ENCODE measurements around the gene RAD51B. TPM values are rescaled to one million over a fixed set of nuclear protein-coding genes. Genes with fewer than 3 reads are reported as not detected.

RAD51B gene
- total RNA-seq, 1 experiment from 2014 or later, result 10.8 TPM

DNA sequence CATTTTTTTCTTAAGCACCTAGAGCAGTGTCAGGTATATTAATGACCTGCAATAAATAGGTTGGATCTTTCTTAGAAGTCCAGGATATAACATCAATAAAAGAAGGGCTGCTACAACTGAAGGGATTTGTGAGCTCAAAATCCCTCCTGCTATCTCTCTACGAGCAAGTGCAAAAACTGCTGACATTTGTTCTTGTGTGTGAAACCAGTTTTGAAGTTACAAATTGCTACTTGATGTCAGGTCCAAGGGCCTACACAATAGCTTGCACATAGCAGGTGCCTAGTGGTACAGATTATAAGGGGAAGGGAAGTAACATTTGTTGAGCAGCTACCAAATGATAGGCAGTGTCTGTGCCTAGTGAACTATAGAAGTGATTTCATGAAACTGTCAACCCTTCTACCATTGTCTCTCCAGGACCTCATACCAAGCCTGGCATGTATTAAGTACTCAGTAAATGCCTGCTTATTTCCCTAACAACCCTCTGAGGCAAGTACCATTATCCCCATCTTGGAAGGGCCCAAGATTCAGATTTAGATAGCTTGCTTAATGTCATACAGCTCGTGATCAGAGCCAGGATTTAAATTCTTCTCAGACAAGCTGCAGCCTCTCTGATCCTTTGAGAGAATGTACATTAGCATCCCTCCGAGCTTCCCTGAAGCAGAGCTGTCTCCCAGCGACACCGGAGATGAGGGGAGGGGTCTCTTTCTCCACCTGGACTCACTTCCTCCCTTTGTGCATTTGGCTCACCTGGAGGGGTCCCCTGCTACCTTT is 673.0 kb downstream of the RAD51B start:
- Histone ChIP-seq H4K20me1 (ENCODE audit: low read length) (no peaks in the 10 kb centered on the region), H3K79me2 (ENCODE audit: low read length) (no peaks in the 10 kb centered on the region), H3K9me3 (ENCODE audit: low read length) (no peaks in the 10 kb centered on the region), H3K9ac (ENCODE audit: low read length) (no peak overlapping the region), H3K36me3 (ENCODE audit: low read depth, low read length) (no peaks in the 10 kb centered on the region), H3K4me2 (ENCODE audit: low read length) (no peak overlapping the region), H3K27me3 (ENCODE audit: low read length) (no peaks in the 10 kb centered on the region), H3K9me2 (replicated peaks; ENCODE audit: low read length) (no peaks in the 10 kb centered on the region), H2AFZ (ENCODE audit: low read length) (no peak overlapping the region), H3K4me3 (ENCODE audit: low read length) (no peak overlapping the region), H3K27ac (ENCODE audit: low read length) (no peak overlapping the region), H3K4me1 (ENCODE audit: insufficient read depth, low read length) (peaks cover 12% of the 10 kb centered on the region; the same call in 1 of the 2 replicates), H3F3A (ENCODE audit: low read length, unreplicated experiment) (no peaks in the 10 kb centered on the region)
- no peak for DNase-seq
- POLR2A ChIA-PET (ENCODE audit: unreplicated experiment), result interaction anchor here (0.5 kb wide), 1 partner anchor 438 kb away, joined by 6 read pairs; no protein-coding TSS in a partner anchor
- CTCF ChIA-PET, result no interaction called here
- no peak for ATAC-seq
- no TSS peak for BruUV-seq (replicated peaks)
- intact Hi-C loops (cut with micrococcal nuclease), result no loop called here
- TF ChIP-seq, protein P1, sequence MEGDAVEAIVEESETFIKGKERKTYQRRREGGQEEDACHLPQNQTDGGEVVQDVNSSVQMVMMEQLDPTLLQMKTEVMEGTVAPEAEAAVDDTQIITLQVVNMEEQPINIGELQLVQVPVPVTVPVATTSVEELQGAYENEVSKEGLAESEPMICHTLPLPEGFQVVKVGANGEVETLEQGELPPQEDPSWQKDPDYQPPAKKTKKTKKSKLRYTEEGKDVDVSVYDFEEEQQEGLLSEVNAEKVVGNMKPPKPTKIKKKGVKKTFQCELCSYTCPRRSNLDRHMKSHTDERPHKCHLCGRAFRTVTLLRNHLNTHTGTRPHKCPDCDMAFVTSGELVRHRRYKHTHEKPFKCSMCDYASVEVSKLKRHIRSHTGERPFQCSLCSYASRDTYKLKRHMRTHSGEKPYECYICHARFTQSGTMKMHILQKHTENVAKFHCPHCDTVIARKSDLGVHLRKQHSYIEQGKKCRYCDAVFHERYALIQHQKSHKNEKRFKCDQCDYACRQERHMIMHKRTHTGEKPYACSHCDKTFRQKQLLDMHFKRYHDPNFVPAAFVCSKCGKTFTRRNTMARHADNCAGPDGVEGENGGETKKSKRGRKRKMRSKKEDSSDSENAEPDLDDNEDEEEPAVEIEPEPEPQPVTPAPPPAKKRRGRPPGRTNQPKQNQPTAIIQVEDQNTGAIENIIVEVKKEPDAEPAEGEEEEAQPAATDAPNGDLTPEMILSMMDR (conservative IDR thresholded peaks at IDR 0.05; ENCODE audit: low read depth, low read length), result no peak
- TF ChIP-seq EZH2 (IDR thresholded peaks at IDR 0.05; ENCODE audit: low read length, unreplicated experiment) (no peak), EZH2phosphoT487 (IDR thresholded peaks at IDR 0.05; ENCODE audit: borderline replicate concordance, low read length) (no peak)

- H3K9me3 ChIP-seq (ENCODE audit: low read length), result no peaks in the 10 kb centered on the region
- no peaks in the 10 kb centered on the region for H3K27me3 ChIP-seq (ENCODE audit: low read length)
- no peaks in the 10 kb centered on the region for H3K36me3 ChIP-seq (ENCODE audit: low read depth, low read length)
- 0 out of 2 replicates have a peak, but pooled peaks cover 5% of the 10 kb centered on the region for H3K4me1 ChIP-seq (ENCODE audit: insufficient read depth, low read length)
- no peak overlapping the region for H3K9ac ChIP-seq (ENCODE audit: low read length)
- intact Hi-C loops (cut with micrococcal nuclease), result no loop called here
- no peaks in the 10 kb centered on the region for H4K20me1 ChIP-seq (ENCODE audit: low read length)
- DNase-seq (no peak), ATAC-seq (no peak)
- H2AFZ ChIP-seq (ENCODE audit: low read length), result no peak overlapping the region
- TF ChIP-seq EZH2 (IDR thresholded peaks at IDR 0.05; ENCODE audit: low read length, unreplicated experiment) (no peak), EZH2phosphoT487 (IDR thresholded peaks at IDR 0.05; ENCODE audit: borderline replicate concordance, low read length) (no peak)
- TF ChIP-seq, protein P1 (conservative IDR thresholded peaks at IDR 0.05; ENCODE audit: low read depth, low read length), result no peak
- no peak overlapping the region for H3K4me3 ChIP-seq (ENCODE audit: low read length)
- H3K79me2 ChIP-seq (ENCODE audit: low read length), result no peaks in the 10 kb centered on the region
- H3F3A ChIP-seq (ENCODE audit: low read length, unreplicated experiment), result no peaks in the 10 kb centered on the region
- H3K9me2 ChIP-seq (replicated peaks; ENCODE audit: low read length), result no peaks in the 10 kb centered on the region
- no peak overlapping the region for H3K4me2 ChIP-seq (ENCODE audit: low read length)
- ChIA-PET CTCF (no interaction called here), POLR2A (ENCODE audit: unreplicated experiment) (no interaction called here)
- no peak overlapping the region for H3K27ac ChIP-seq (ENCODE audit: low read length)
- BruUV-seq (replicated peaks), result no TSS peak
These were observed 673.8 kb downstream of the RAD51B start for GRCh38 chr14:68493152-68493911.

Data from PC-3 (cell line).